Measurements from ENCODE around the gene A2M. TPM values are rescaled to one million over a fixed set of nuclear protein-coding genes. Genes with fewer than 3 reads are reported as not detected.

Gene A2M
- total and polyA plus RNA-seq, 4 donors: 377 to 2,674 (median 775) TPM

GRCh38 chr12:9120487-9121184 is 4.9 kb upstream of the A2M start:
- Histone ChIP-seq H3K9ac (ENCODE audit: insufficient read depth in 1 of 2, low read length in 2 of 2) (no peak overlapping the region), H3K36me3 (ENCODE audit: control insufficient read depth in 4 of 4, insufficient read depth in 4 of 4, low read length in 4 of 4) (no peaks in the 10 kb centered on the region), H3K27me3 (ENCODE audit: control insufficient read depth in 3 of 3, insufficient read depth in 3 of 3, low read length in 2 of 3) (no peaks in the 10 kb centered on the region), H3K4me3 (no peak overlapping the region), H3K4me1 (ENCODE audit: control insufficient read depth in 5 of 5, insufficient read depth in 5 of 5, low read length in 5 of 5) (peaks cover 2 to 73% (median 10%) of the 10 kb centered on the region in 5 donors), H3K9me3 (ENCODE audit: control insufficient read depth in 4 of 4, insufficient read depth in 3 of 4, low read length in 3 of 4) (no peaks in the 10 kb centered on the region), H3K27ac (ENCODE audit: low read depth in 1 of 2, low read length in 1 of 2) (no peak overlapping the region)
- DNase-seq (no peak), ATAC-seq (ENCODE audit: insufficient read depth, low FRiP score) (no peak)
- WGBS, 2 donors: 86 to 89% methylated on average over 10 of the region's 10 CpGs
- TF ChIP-seq, protein P1, sequence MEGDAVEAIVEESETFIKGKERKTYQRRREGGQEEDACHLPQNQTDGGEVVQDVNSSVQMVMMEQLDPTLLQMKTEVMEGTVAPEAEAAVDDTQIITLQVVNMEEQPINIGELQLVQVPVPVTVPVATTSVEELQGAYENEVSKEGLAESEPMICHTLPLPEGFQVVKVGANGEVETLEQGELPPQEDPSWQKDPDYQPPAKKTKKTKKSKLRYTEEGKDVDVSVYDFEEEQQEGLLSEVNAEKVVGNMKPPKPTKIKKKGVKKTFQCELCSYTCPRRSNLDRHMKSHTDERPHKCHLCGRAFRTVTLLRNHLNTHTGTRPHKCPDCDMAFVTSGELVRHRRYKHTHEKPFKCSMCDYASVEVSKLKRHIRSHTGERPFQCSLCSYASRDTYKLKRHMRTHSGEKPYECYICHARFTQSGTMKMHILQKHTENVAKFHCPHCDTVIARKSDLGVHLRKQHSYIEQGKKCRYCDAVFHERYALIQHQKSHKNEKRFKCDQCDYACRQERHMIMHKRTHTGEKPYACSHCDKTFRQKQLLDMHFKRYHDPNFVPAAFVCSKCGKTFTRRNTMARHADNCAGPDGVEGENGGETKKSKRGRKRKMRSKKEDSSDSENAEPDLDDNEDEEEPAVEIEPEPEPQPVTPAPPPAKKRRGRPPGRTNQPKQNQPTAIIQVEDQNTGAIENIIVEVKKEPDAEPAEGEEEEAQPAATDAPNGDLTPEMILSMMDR (IDR thresholded peaks at IDR 0.05; ENCODE audit: control extremely low read depth, extremely low read depth): no peak

DNA sequence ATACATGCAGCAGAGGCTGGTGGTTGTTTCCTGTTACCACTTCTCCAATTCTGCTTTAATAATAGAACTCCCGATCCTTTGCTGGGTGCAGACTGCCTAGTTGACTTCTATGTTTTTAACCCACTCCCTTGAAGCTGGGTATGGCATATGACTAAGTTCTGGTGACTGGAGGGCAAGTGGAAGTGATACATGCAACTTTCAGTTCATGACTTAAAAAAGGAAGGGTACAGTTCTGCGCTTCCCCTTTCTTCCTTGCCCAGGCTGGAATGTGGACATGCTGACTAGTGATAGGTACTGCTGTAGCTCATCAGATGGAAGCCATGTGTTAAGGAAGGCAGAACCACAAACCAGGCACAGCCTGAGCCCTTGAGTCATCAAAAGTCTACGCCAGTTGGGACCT is 2.4 kb upstream of the A2M start:
- Histone ChIP-seq H3K27me3 (ENCODE audit: control insufficient read depth in 3 of 3, insufficient read depth in 3 of 3, low read length in 2 of 3) (no peaks in the 10 kb centered on the region), H3K4me3 (no peak overlapping the region), H3K9me3 (ENCODE audit: control insufficient read depth in 4 of 4, insufficient read depth in 3 of 4, low read length in 3 of 4) (no peaks in the 10 kb centered on the region), H3K9ac (ENCODE audit: insufficient read depth in 1 of 2, low read length in 2 of 2) (peak overlapping the region in 1 of 2 donors; percentile 54), H3K36me3 (ENCODE audit: control insufficient read depth in 4 of 4, insufficient read depth in 4 of 4, low read length in 4 of 4) (peaks cover 0 to 4% (median 3%) of the 10 kb centered on the region in 4 donors), H3K4me1 (ENCODE audit: control insufficient read depth in 5 of 5, insufficient read depth in 5 of 5, low read length in 5 of 5) (peaks cover 0 to 58% (median 18%) of the 10 kb centered on the region in 5 donors), H3K27ac (ENCODE audit: low read depth in 1 of 2, low read length in 1 of 2) (peak overlapping the region; percentile 2 to 33)
- DNase-seq (peak in 2 of 3 donors; percentile 48 to 62), ATAC-seq (ENCODE audit: insufficient read depth, low FRiP score) (peak; percentile 49)
- TF ChIP-seq, protein P1 (IDR thresholded peaks at IDR 0.05; ENCODE audit: control extremely low read depth, extremely low read depth): no peak
- WGBS, 2 donors: 24 to 45% methylated on average over 3 of the region's 3 CpGs

- Histone ChIP-seq H3K9me3 (ENCODE audit: control insufficient read depth in 4 of 4, insufficient read depth in 3 of 4, low read length in 3 of 4) (no peaks in the 10 kb centered on the region), H3K27me3 (ENCODE audit: control insufficient read depth in 3 of 3, insufficient read depth in 3 of 3, low read length in 2 of 3) (no peaks in the 10 kb centered on the region), H3K4me1 (ENCODE audit: control insufficient read depth in 5 of 5, insufficient read depth in 5 of 5, low read length in 5 of 5) (peaks cover 0 to 35% (median 23%) of the 10 kb centered on the region in 5 donors), H3K36me3 (ENCODE audit: control insufficient read depth in 4 of 4, insufficient read depth in 4 of 4, low read length in 4 of 4) (peaks cover 2 to 15% (median 9%) of the 10 kb centered on the region in 4 donors), H3K27ac (ENCODE audit: low read depth in 1 of 2, low read length in 1 of 2) (peak overlapping the region in 1 of 2 donors; percentile 60), H3K9ac (ENCODE audit: insufficient read depth in 1 of 2, low read length in 2 of 2) (peak overlapping the region in 1 of 2 donors; percentile 87), H3K4me3 (no peak overlapping the region)
- DNase-seq: peak in 1 of 3 donors; percentile 34
- TF ChIP-seq, protein P1 (IDR thresholded peaks at IDR 0.05; ENCODE audit: control extremely low read depth, extremely low read depth): no peak
- ATAC-seq (ENCODE audit: insufficient read depth, low FRiP score): no peak
Measured at GRCh38 chr12:9114946-9115345, 773 bp downstream of the A2M start.

Data from lung (tissue), 12 donors.